Gastroesophageal sphincter (tissue), 3 donors: Measurements from ENCODE around the gene PPM1N.

ENCODE experiments used
- EP300 ChIP-seq: sonication (generic); formaldehyde crosslinking; IDR thresholded peaks from one replicate; pipeline ENCODE4 v1.6.1; 2017; ENCODE audit warnings: antibody characterized with exemption, mild to moderate bottlenecking
- POLR2A ChIP-seq, 2 donors: fragments of 450-650 bp; IDR thresholded peaks; one replicate each; pipeline ENCODE4 v1.6.1; 2017; ENCODE audit warnings: antibody characterized with exemption in 2 of 2, mild to moderate bottlenecking in 2 of 2, moderate library complexity in 1 of 2
- POLR2AphosphoS5 ChIP-seq: sonication (generic); formaldehyde crosslinking; IDR thresholded peaks from one replicate; pipeline ENCODE4 v1.6.1; 2017; ENCODE audit warnings: antibody characterized with exemption
- TF ChIP-seq, protein P1 (sequence below), 4 experiments: fragments of 200-600 bp in 2 of 4; fragments of 450-650 bp in 2 of 4; sonication (generic) in 1 of 4; IDR thresholded peaks; one replicate each; pipeline ENCODE4 v1.5.1; 2017 to 2019; ENCODE audit warnings: antibody characterized with exemption in 4 of 4, mild to moderate bottlenecking in 2 of 4, moderate library complexity in 2 of 4

DNA sequence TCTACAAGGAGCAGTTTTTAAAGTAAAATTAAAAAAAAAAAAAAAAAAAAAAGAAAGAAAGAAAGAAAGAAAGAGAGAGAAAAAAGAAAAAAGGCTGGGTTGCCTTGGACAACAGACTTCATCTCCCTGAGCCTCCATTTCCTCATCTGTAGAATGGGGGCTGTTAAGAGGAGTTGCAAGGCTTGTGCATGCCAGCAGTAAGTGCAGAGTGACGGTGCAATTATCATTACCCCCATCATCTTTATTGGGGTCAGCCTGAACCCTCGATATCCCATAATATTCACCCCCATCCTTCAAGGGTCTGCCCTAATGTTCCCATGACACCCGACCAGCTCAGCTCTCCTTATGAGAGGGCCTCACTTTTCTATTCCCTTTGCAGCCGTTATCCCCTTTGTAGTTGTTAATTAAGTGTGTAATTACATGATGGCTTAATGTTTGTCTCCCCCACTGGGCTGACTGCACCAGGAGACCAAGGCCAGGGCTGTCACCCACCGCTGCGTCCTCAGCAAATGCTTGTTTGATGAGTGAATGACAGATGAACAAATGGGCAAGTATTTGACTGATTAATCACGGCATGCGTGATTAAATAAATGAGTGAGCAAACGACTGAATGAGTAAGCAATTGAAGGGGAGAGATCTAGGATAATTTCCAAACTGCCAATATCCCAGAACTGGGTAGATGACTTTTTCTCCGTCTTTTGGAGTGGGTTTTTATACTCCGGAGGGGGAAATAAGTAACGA, 20.4 kb upstream of the PPM1N start:
- TF ChIP-seq, protein P1, sequence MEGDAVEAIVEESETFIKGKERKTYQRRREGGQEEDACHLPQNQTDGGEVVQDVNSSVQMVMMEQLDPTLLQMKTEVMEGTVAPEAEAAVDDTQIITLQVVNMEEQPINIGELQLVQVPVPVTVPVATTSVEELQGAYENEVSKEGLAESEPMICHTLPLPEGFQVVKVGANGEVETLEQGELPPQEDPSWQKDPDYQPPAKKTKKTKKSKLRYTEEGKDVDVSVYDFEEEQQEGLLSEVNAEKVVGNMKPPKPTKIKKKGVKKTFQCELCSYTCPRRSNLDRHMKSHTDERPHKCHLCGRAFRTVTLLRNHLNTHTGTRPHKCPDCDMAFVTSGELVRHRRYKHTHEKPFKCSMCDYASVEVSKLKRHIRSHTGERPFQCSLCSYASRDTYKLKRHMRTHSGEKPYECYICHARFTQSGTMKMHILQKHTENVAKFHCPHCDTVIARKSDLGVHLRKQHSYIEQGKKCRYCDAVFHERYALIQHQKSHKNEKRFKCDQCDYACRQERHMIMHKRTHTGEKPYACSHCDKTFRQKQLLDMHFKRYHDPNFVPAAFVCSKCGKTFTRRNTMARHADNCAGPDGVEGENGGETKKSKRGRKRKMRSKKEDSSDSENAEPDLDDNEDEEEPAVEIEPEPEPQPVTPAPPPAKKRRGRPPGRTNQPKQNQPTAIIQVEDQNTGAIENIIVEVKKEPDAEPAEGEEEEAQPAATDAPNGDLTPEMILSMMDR (IDR thresholded peaks at IDR 0.05), result no peak
- TF ChIP-seq POLR2A (IDR thresholded peaks at IDR 0.05) (no peak), POLR2AphosphoS5 (no peak), EP300 (no peak)
